Measurements from ENCODE around the gene FBXO39. TPM values are rescaled to one million over a fixed set of nuclear protein-coding genes. Genes with fewer than 3 reads are reported as not detected.
A peak's percentile ranks its signal among the peaks of the same experiment; 100 is the strongest.

Gene FBXO39
- total RNA-seq, 1 experiment from 2014 or later: not detected

GRCh38 chr17:6797718-6798351 lies 21.8 kb downstream of the FBXO39 start:
- H3K4me2 ChIP-seq (ENCODE audit: low read length): peak overlapping the region; percentile 47; the same call in 1 of the 2 replicates
- POLR2A ChIA-PET (ENCODE audit: unreplicated experiment): no interaction called here

GRCh38 chr17:6799738-6800137 lies 23.7 kb downstream of the FBXO39 start:
- Histone ChIP-seq H3K27me3 (ENCODE audit: low read length) (no peaks in the 10 kb centered on the region), H3K4me1 (ENCODE audit: insufficient read depth, low read length) (peaks cover 20% of the 10 kb centered on the region), H3K9me3 (ENCODE audit: low read length) (no peaks in the 10 kb centered on the region), H2AFZ (ENCODE audit: low read length) (no peak overlapping the region), H3K4me3 (ENCODE audit: low read length) (no peak overlapping the region), H3K9ac (ENCODE audit: low read length) (no peak overlapping the region), H3K9me2 (replicated peaks; ENCODE audit: low read length) (no peaks in the 10 kb centered on the region), H3K27ac (ENCODE audit: low read length) (no peak overlapping the region), H3F3A (ENCODE audit: low read length, unreplicated experiment) (no peaks in the 10 kb centered on the region), H3K36me3 (ENCODE audit: low read depth, low read length) (no peaks in the 10 kb centered on the region), H4K20me1 (ENCODE audit: low read length) (no peaks in the 10 kb centered on the region), H3K4me2 (ENCODE audit: low read length) (no peak overlapping the region), H3K79me2 (ENCODE audit: low read length) (no peaks in the 10 kb centered on the region)
- intact Hi-C loops (cut with micrococcal nuclease): no loop called here
- BruUV-seq (replicated peaks): no TSS peak
- POLR2A ChIA-PET (ENCODE audit: unreplicated experiment): no interaction called here
- ATAC-seq (no peak), DNase-seq (no peak)
- TF ChIP-seq CTCF (conservative IDR thresholded peaks at IDR 0.05; ENCODE audit: low read depth, low read length): no peak
- no peak for TF ChIP-seq EZH2 (IDR thresholded peaks at IDR 0.05; ENCODE audit: low read length, unreplicated experiment)
- no peak for TF ChIP-seq EZH2phosphoT487 (IDR thresholded peaks at IDR 0.05; ENCODE audit: borderline replicate concordance, low read length)
- CTCF ChIA-PET: no interaction called here

More at GRCh38 chr17:6797718-6798351, 21.8 kb downstream of the FBXO39 start:
- H3K27me3 ChIP-seq (ENCODE audit: low read length): no peaks in the 10 kb centered on the region
- H3K4me3 ChIP-seq (ENCODE audit: low read length): no peak overlapping the region
- H4K20me1 ChIP-seq (ENCODE audit: low read length): no peaks in the 10 kb centered on the region
- DNase-seq (peak; percentile 46), ATAC-seq (no peak)
- H3K9ac ChIP-seq (ENCODE audit: low read length): peak overlapping the region; percentile 21; the same call in 1 of the 2 replicates
- CTCF ChIA-PET: no interaction called here
- H3K27ac ChIP-seq (ENCODE audit: low read length): peak overlapping the region; percentile 70
- H3K9me3 ChIP-seq (ENCODE audit: low read length): no peaks in the 10 kb centered on the region
- no peaks in the 10 kb centered on the region for H3K36me3 ChIP-seq (ENCODE audit: low read depth, low read length)
- no peaks in the 10 kb centered on the region for H3K79me2 ChIP-seq (ENCODE audit: low read length)
- H2AFZ ChIP-seq (ENCODE audit: low read length): no peak overlapping the region
- H3K9me2 ChIP-seq (replicated peaks; ENCODE audit: low read length): no peaks in the 10 kb centered on the region
- no peak for TF ChIP-seq CTCF (conservative IDR thresholded peaks at IDR 0.05; ENCODE audit: low read depth, low read length)
- TF ChIP-seq EZH2 (IDR thresholded peaks at IDR 0.05; ENCODE audit: low read length, unreplicated experiment): no peak
- TF ChIP-seq EZH2phosphoT487 (IDR thresholded peaks at IDR 0.05; ENCODE audit: borderline replicate concordance, low read length): no peak
- peaks cover 20% of the 10 kb centered on the region for H3K4me1 ChIP-seq (ENCODE audit: insufficient read depth, low read length)
- H3F3A ChIP-seq (ENCODE audit: low read length, unreplicated experiment): no peaks in the 10 kb centered on the region
- intact Hi-C loops (cut with micrococcal nuclease): no loop called here
- BruUV-seq (replicated peaks): no TSS peak

- H3K4me2 ChIP-seq (ENCODE audit: low read length): no peak overlapping the region
- no peaks in the 10 kb centered on the region for H3K9me2 ChIP-seq (replicated peaks; ENCODE audit: low read length)
- POLR2A ChIA-PET (ENCODE audit: unreplicated experiment): no interaction called here
- no peak overlapping the region for H3K4me3 ChIP-seq (ENCODE audit: low read length)
- H4K20me1 ChIP-seq (ENCODE audit: low read length): no peaks in the 10 kb centered on the region
- H3K4me1 ChIP-seq (ENCODE audit: insufficient read depth, low read length): peaks cover 20% of the 10 kb centered on the region
- CTCF ChIA-PET: no interaction called here
- H3K9me3 ChIP-seq (ENCODE audit: low read length): no peaks in the 10 kb centered on the region
- no peaks in the 10 kb centered on the region for H3K36me3 ChIP-seq (ENCODE audit: low read depth, low read length)
- TF ChIP-seq CTCF (conservative IDR thresholded peaks at IDR 0.05; ENCODE audit: low read depth, low read length) (no peak), EZH2phosphoT487 (IDR thresholded peaks at IDR 0.05; ENCODE audit: borderline replicate concordance, low read length) (no peak), EZH2 (IDR thresholded peaks at IDR 0.05; ENCODE audit: low read length, unreplicated experiment) (no peak)
- no peak overlapping the region for H3K27ac ChIP-seq (ENCODE audit: low read length)
- no peaks in the 10 kb centered on the region for H3K27me3 ChIP-seq (ENCODE audit: low read length)
- intact Hi-C loops (cut with micrococcal nuclease): no loop called here
- no peaks in the 10 kb centered on the region for H3F3A ChIP-seq (ENCODE audit: low read length, unreplicated experiment)
- ATAC-seq: no peak
- H2AFZ ChIP-seq (ENCODE audit: low read length): no peak overlapping the region
- no TSS peak for BruUV-seq (replicated peaks)
- no peak for DNase-seq
- no peak overlapping the region for H3K9ac ChIP-seq (ENCODE audit: low read length)
- H3K79me2 ChIP-seq (ENCODE audit: low read length): no peaks in the 10 kb centered on the region
Observed at GRCh38 chr17:6800422-6801027, 24.5 kb downstream of the FBXO39 start.

Data from PC-3 (cell line).